Body of pancreas (tissue), 4 donors: ENCODE data around the gene CRTAC1.

Source experiments
- CTCF ChIP-seq, 7 experiments: fragments of 450-650 bp in 4 of 7; fragments of 200-600 bp in 3 of 7; sonication (generic) in 3 of 7; IDR thresholded peaks; one replicate each; pipeline ENCODE4 v1.5.1; 2016 to 2019; ENCODE audit warnings: antibody characterized with exemption in 7 of 7
- POLR2A ChIP-seq, 3 donors: fragments of 450-650 bp; IDR thresholded peaks; one replicate each; pipeline ENCODE4 v1.6.1; 2016; ENCODE audit warnings: antibody characterized with exemption in 3 of 3, mild to moderate bottlenecking in 2 of 3

GRCh38 chr10:97892939-97893338 is 137.5 kb downstream of the CRTAC1 start:
- TF ChIP-seq CTCF (IDR thresholded peaks at IDR 0.05) (no peak), POLR2A (IDR thresholded peaks at IDR 0.05) (no peak)
